NCI-H2171 (cell line): Measurements from ENCODE around the gene FLNA.
A peak's percentile ranks its signal among the peaks of the same experiment; 100 is the strongest.
"Not testable (repeated sequence)": the region's sequence is repeated elsewhere in the genome, so short reads cannot be mapped to it uniquely, and the experiment has no call there.

Source experiments
- DNase-seq: peaks from one replicate; lab custom pipeline; 2025; lab: John Stamatoyannopoulos, UW

The FLNA gene

DNA sequence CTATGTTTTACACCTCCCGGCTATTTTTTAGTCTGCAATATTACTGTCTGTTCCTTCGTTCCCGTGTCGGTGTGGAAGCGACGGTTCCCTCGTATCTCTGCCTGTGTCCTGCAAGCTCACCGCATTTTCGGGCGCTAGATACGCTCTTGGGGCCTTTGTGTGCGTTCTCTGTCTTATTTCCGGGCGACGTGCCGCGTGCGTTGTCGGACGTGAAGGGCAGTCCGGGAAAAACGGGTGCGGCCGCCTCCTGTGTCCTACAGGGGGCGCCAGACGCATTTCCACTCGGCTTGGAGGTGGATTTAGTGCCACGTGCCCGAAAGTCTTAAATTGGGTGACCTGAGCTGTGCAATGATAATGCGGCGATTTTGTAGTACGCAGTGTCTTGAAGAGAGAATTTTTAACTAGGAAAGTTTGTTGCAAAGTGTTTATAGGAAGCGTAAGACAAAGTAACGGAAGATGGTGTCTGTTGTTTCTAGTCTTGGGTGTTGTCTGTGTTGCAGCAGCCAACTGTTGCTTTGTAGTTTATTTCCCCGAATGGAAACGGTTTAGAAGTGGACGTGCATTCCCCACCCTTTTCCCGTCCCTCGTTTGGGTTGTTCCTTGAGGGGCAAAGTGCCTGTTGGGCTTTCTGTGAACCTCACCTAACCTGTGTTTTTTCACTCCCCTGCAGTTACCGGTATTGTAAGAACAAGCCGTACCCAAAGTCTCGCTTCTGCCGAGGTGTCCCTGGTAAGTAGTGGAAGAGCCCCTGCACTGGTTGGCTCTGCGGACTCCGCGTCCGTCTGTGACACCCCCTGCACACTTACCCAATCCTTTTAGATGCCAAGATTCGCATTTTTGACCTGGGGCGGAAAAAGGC is 24.5 kb upstream of the FLNA start:
- DNase-seq: peak; percentile 37

- DNase-seq: peak; percentile 79
Measured at GRCh38 chrX:154397888-154398667, 23.6 kb upstream of the FLNA start, which contains the start of gene RPL10. Gene RPL10, plus strand, starts transcription at chrX:154398377. Its CDS starts 143 bp downstream, at chrX:154398520.

DNA sequence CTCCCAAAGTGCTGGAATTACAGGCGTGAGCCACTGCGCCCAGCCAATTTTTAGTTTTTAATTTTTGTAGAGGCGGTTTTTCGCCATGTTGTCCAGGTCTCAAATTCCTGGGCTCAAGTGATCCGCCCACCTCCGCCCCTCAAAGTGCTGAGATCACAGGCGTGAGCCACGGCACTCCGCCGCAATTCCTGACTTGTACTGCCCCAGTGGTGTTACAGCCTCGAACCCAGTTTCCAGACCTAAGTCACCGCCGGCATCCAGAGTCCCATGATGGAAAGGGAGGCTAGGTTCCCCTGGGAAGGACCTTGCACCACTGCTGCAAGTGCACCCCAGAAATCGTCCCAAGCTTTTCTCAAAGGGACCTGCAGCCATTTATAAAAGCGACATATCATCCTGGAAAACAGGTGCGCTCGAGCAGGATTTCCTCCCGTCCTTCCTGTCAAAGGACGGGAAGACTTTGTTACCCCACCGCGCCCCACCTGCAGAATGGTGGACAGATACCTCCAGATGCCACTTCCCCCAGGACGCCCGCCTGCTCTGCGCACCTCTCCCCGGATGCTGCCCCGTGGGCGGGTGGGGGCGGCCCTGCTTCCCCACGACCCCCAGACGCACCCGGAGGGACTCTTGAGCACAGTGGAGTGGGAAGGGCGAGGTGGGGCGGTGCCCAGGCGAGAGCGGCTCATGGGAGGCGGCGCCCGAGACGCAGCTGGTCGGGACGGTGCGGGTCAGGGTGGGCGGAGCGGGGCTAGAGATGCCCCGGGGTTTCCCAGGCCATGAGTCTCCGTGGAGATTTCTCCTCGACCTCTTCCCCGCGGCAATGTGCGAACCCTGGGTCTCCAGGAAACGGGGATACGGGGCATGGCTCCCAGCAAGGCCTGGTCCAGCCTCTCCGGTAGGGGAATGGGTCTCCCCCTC is 22.8 kb upstream of the FLNA start:
- peak; percentile 45 for DNase-seq

GRCh38 chrX:154396363-154396762 is 21.9 kb upstream of the FLNA start:
- not testable (repeated sequence) for DNase-seq

GRCh38 chrX:154389812-154390747 is 15.6 kb upstream of the FLNA start:
- not testable (repeated sequence) for DNase-seq

GRCh38 chrX:154388649-154389048 is 14.2 kb upstream of the FLNA start:
- DNase-seq: not testable (repeated sequence)

DNA sequence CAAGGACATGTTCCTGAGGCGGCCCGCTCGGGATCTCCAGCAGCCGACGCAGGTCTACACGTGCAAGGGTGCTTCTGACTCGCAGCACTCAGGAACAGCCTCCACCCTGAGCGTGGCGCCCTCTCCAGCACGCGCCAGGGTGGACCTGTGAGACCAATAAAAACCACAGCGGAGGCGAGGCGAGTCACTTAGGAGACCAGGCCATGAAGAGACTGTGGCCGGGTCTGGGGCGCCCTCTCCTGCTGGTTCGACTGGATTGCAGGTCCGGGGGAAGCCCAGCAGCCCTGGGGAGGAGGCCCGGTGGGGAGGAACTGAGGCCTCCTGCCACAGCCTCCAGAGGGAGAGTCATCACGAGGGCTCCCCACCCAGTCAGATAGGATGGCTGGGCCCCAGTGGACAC is 13.7 kb upstream of the FLNA start:
- DNase-seq: not testable (repeated sequence)

DNA sequence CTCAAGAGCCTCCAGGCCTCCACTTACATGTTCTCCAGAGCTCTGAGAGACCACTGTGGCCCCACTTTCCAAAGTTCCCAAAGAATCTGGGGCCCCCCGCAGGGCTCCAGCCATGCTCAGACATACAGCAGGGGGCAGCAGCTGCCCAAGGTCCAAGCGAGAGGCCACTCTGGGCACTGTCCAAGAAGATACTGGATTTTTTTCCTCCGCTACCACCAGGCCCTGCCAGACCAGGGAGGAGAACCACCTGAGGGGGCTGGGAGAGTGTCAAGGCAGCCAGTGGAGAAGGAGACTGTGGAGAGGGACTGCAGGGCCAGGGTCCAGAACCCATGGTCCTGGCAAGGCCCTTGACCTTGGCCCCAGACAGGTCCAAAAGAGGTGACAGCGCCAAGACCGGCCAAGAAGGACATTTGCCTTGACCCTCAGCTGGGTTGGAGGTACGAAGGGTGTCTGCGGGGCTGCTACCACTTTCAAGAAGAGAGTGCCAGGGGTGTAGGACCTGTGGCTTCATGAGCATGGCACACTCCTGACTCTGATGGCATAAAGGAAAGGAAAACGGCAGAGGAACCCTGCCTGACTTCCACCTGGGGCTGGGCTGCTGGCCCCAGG is 10.0 kb upstream of the FLNA start:
- DNase-seq: no peak

DNA sequence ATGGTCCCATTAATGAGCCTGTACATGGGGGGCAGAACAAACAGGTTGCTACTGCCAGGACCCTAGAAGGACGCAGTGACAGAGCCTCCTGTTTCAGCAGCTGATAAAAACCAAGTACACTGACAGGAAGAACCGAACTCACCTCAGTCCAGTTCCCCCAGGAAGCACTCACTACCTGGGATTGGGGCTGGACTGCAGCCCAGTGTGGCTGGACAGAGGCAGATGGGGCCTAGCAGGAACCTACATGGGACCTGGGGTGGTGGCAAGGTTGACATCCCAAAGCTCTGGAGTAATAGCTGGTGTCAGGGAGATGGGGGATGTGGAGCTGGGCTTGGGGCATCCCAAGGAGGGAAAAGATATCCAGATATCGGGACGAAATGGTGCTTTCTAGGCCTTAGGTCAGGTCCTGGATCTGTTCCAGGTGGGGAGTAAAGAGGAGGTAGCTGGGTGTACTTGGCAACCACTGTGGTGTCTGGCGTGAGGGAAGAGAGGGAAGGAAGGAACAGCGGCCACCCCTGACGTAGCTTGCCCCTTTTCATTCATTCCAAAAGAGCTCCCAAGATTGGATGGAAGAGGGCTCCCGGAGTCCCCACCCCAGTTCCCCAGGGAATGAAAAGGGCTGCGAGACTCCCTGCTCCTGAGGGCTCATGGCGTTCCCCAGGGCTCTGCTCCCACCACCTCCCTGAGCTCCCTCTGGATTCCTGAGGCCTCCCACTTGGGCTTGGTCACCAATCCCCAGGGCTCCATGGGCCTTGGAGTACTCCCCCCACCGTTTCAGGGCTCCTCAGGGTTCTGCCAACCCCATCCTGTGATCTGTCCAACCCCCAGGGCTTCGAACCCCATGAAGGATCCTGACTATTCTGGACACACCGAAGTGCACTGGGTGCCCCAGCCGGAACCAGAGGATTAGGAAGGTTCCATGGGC is 9.2 kb upstream of the FLNA start:
- no peak for DNase-seq

DNA sequence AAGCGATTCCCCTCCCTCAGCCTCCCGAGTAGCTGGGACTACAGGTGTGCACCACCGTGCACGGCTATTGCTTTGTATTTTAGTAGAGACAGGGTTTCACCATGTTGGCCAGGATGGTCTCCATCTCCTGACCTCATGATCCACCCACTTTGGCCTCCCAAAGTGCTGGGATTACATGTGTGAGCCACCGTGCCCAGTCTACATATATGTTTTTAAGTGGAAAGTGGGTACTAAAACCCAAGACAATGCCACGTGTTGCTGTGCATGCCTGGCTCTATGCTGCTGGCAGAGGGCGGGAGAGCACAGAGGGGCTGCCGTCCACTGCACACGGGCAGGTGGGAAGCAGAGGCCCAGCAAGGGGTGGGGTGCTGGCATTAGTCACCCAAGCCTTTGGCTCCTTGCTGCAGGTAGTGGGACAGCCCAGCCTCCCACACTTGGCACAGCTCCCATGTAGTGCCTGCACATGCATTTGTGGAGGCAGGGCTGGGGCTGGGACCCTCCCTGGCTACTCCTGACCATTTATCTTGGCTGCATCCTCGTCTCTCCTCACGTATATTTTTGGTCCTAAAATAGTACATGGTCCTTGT is 8.1 kb upstream of the FLNA start:
- no peak for DNase-seq

- DNase-seq: no peak
Measured at GRCh38 chrX:154381271-154381670, 6.8 kb upstream of the FLNA start.

DNA sequence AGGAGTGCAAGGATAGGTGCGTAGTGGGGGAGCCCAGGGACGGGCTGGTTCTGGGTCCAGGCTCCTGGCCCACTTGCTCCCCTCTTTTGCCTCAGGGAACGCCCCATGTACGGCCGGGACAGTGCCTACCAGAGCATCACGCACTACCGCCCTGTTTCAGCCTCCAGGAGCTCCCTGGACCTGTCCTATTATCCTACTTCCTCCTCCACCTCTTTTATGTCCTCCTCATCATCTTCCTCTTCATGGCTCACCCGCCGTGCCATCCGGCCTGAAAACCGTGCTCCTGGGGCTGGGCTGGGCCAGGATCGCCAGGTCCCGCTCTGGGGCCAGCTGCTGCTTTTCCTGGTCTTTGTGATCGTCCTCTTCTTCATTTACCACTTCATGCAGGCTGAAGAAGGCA is 6.4 kb upstream of the FLNA start:
- DNase-seq: no peak

- DNase-seq: no peak
Measured at GRCh38 chrX:154380153-154380552, 5.7 kb upstream of the FLNA start.

DNA sequence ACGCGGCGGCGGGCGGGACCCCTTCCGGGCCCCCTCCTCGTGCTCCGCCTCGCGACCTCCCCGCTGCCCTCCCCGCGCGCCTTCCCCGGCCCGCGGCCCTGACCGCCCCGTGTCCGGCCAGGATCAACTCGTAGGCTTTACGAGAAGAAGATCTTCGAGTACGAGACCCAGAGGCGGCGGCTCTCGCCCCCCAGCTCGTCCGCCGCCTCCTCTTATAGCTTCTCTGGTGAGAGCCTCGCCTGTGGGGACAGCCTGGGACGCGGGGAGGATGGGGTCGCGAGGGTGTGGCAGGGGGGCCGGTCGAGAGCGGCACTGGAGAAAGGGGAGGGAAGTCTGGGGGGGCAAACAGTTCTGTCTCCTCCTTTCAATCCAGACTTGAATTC is 5.1 kb upstream of the FLNA start:
- DNase-seq: no peak

DNA sequence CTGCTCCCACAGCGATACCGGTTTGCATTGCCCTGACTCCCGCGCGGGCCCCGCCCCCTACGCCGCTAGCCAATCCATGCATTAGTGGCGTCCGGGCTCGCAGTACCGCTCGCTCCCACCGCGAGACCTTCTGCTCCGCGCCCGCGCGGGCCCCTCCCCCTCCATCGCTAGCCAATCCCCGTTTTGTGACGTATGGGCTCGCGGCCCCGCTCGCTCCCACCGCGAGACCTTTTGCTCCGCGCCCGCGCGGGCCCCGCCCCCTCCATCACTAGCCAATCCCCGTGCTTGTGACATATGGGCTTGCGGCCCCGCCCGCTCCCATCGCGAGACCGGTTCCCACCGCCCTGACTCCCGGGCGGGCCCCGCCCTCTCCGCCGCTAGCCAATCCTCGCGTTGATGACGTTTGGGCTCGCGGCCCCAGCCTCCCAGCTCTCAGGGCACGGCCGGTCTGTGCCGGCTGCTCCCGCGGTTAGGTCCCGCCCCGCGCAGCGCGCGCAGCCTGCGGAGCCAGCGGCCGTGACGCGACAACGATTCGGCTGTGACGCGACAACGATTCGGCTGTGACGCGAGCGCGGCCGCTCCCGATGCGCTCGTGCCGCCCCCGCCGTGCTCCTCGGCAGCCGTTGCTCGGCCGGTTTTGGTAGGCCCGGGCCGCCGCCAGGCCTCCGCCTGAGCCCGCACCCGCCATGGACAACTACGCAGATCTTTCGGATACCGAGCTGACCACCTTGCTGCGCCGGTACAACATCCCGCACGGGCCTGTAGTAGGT is 4.5 kb upstream of the FLNA start, which contains the start of gene EMD:
Gene EMD, plus strand, starts transcription at position 497 of the 770 bp plus-strand sequence. Its CDS starts 190 bp downstream, at position 687.
- DNase-seq: peak; percentile 99

GRCh38 chrX:154378059-154378798 is 3.8 kb upstream of the FLNA start:
- DNase-seq: no peak

GRCh38 chrX:154376774-154377173 is 2.3 kb upstream of the FLNA start:
- DNase-seq: no peak
